GM12864 (cell line): ENCODE results near the gene SYTL2.
"Not testable (repeated sequence)": the region's sequence is repeated elsewhere in the genome, so short reads cannot be mapped to it uniquely, and the experiment has no call there.

Experiments used
- DNase-seq: peaks from one replicate; pipeline ENCODE4 v3.0.0-alpha.2; 2011; ENCODE audit warnings: low read depth
- H3K4me3 ChIP-seq: 2 replicates; pipeline ENCODE4 v1.5.1; 2011; ENCODE audit warnings: mild to moderate bottlenecking, low read depth, low read length, control low read depth
- CTCF ChIP-seq: IDR thresholded peaks from 2 replicates; pipeline ENCODE4 v1.5.1; 2011; ENCODE audit warnings: low read depth, mild to moderate bottlenecking, moderate library complexity, low read length, control low read depth, inconsistent platforms; ENCODE audit errors: missing control alignments

The SYTL2 gene

GRCh38 chr11:85810871-85811611 is at the start of gene SYTL2:
SYTL2 (minus strand) TSS chr11:85811141; CDS start chr11:85757725, 53,416 bp downstream.
- no peak for DNase-seq
- TF ChIP-seq CTCF, result no peak
- H3K4me3 ChIP-seq, result peak within 1 kb of the TSS; percentile 46

- H3K4me3 ChIP-seq, DNase-seq: not testable (repeated sequence)
These were observed 48.6 kb upstream of the SYTL2 start for GRCh38 chr11:85859541-85859940.

GRCh38 chr11:85857098-85857497 is 46.2 kb upstream of the SYTL2 start:
- no peak overlapping the region for H3K4me3 ChIP-seq
- TF ChIP-seq CTCF, result no peak
- DNase-seq, result no peak

- TF ChIP-seq CTCF, result no peak
- DNase-seq, result no peak
- peak within 1 kb of the TSS; percentile 66 for H3K4me3 ChIP-seq
These were observed 44.4 kb upstream of the SYTL2 start, which contains the start of gene CCDC83 for GRCh38 chr11:85855341-85855656. CCDC83 (plus strand) TSS chr11:85855383; CDS start chr11:85865124, 9,741 bp downstream.

- peak overlapping the region; percentile 66 for H3K4me3 ChIP-seq
- peak; percentile 75 for TF ChIP-seq CTCF
- DNase-seq, result peak; percentile 66
These were observed 43.8 kb upstream of the SYTL2 start for GRCh38 chr11:85854557-85855340.

- DNase-seq, result no peak
- peak overlapping the region; percentile 66 for H3K4me3 ChIP-seq
- TF ChIP-seq CTCF, result no peak
These were observed 43.2 kb upstream of the SYTL2 start for GRCh38 chr11:85854212-85854556.

GRCh38 chr11:85853541-85853940 is 42.6 kb upstream of the SYTL2 start:
- not testable (repeated sequence) for H3K4me3 ChIP-seq, DNase-seq

- not testable (repeated sequence) for H3K4me3 ChIP-seq, DNase-seq
These were observed 41.8 kb upstream of the SYTL2 start for GRCh38 chr11:85852754-85853153.
